Esophagus muscularis mucosa (tissue), 4 donors: ENCODE results near the gene TIPRL.

ENCODE experiments used
- EP300 ChIP-seq: sonication (generic); formaldehyde crosslinking; IDR thresholded peaks from one replicate; pipeline ENCODE4 v1.6.1; 2017; ENCODE audit warnings: antibody characterized with exemption
- POLR2A ChIP-seq: fragments of 450-650 bp; IDR thresholded peaks from one replicate; pipeline ENCODE4 v1.6.1; 2017; ENCODE audit warnings: antibody characterized with exemption, moderate library complexity, mild to moderate bottlenecking, low read depth
- POLR2AphosphoS5 ChIP-seq, 2 donors: sonication (generic); formaldehyde crosslinking; IDR thresholded peaks; one replicate each; pipeline ENCODE4 v1.6.1; 2017; ENCODE audit warnings: antibody characterized with exemption in 2 of 2
- TF ChIP-seq, protein P1 (sequence below), 3 experiments: fragments of 200-600 bp in 2 of 3; fragments of 450-650 bp in 1 of 3; sonication (generic) in 2 of 3; IDR thresholded peaks; one replicate each; pipeline ENCODE4 v1.5.1; 2017 to 2019; ENCODE audit warnings: antibody characterized with exemption in 3 of 3, mild to moderate bottlenecking in 2 of 3, moderate library complexity in 1 of 3

DNA sequence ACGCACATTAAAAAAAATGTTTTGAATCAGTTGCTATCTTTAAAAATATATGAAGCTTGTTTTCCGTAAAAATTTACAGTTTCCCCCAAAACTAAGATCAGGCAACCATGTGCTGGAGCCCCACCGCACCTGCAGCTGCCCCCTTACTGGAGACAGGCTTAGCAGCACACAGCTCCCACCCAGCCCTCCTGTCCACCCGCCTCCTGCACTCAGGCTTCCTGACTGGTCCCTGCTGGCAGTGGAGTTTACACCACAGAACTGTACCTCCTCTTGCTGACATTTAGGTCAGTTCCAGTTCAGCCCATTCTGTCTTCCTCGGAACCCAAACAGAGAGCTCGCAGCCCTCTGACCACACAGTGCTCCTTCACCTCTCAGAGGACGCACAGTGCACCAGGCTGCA is 44.1 kb upstream of the TIPRL start:
- TF ChIP-seq, protein P1, sequence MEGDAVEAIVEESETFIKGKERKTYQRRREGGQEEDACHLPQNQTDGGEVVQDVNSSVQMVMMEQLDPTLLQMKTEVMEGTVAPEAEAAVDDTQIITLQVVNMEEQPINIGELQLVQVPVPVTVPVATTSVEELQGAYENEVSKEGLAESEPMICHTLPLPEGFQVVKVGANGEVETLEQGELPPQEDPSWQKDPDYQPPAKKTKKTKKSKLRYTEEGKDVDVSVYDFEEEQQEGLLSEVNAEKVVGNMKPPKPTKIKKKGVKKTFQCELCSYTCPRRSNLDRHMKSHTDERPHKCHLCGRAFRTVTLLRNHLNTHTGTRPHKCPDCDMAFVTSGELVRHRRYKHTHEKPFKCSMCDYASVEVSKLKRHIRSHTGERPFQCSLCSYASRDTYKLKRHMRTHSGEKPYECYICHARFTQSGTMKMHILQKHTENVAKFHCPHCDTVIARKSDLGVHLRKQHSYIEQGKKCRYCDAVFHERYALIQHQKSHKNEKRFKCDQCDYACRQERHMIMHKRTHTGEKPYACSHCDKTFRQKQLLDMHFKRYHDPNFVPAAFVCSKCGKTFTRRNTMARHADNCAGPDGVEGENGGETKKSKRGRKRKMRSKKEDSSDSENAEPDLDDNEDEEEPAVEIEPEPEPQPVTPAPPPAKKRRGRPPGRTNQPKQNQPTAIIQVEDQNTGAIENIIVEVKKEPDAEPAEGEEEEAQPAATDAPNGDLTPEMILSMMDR (IDR thresholded peaks at IDR 0.05): no peak
- TF ChIP-seq POLR2AphosphoS5 (IDR thresholded peaks at IDR 0.05): no peak
- no peak for TF ChIP-seq POLR2A
- no peak for TF ChIP-seq EP300
